HepG2 (cell line): ENCODE results near the gene PMFBP1. TPM values are rescaled to one million over a fixed set of nuclear protein-coding genes. Genes with fewer than 3 reads are reported as not detected.
A peak's percentile ranks its signal among the peaks of the same experiment; 100 is the strongest.

Experiments
- EHMT2 ChIP-seq: fragments of 200-600 bp; sonication (generic); IDR thresholded peaks from 2 replicates; pipeline ENCODE4 v1.7.0; 2017; ENCODE audit warnings: antibody characterized with exemption, low read depth, low read length, borderline replicate concordance
- HMG20B ChIP-seq: conservative IDR thresholded peaks from 2 replicates; pipeline ENCODE4 v1.6.1; 2016; ENCODE audit warnings: missing genetic modification reagents, missing compliant biosample characterization
- IRF2 ChIP-seq: IDR thresholded peaks from 2 replicates; pipeline ENCODE4 v1.6.1; 2018; ENCODE audit warnings: missing genetic modification reagents, missing compliant biosample characterization
- NFATC3 ChIP-seq: sonication (generic); formaldehyde crosslinking; IDR thresholded peaks from 2 replicates; pipeline ENCODE4 v1.5.1; 2020; ENCODE audit warnings: mild to moderate bottlenecking, missing genetic modification reagents
- RAD21 ChIP-seq: fragments of 450-650 bp; formaldehyde crosslinking; IDR thresholded peaks from 2 replicates; pipeline ENCODE4 v1.5.0; 2020; ENCODE audit warnings: mild to moderate bottlenecking
- STAT5B ChIP-seq: sonication (generic); formaldehyde crosslinking; IDR thresholded peaks from 2 replicates; pipeline ENCODE4 v1.4.0; 2020; ENCODE audit warnings: missing genetic modification reagents
- ZIK1 ChIP-seq: sonication (generic); formaldehyde crosslinking; IDR thresholded peaks from 2 replicates; pipeline ENCODE4 v1.5.0; 2020; ENCODE audit warnings: mild to moderate bottlenecking, low read depth, missing genetic modification reagents, borderline replicate concordance
- polyA plus RNA-seq, 8 experiments: library from polyadenylated mRNA; depleted of rRNA in 3 of 8; stranded (reverse) in 7 of 8; unstranded in 1 of 8; fragments of >200 nt; fragmentation: Illumina TruSeq in 4 of 8; extraction: Trizol in 4 of 8; gene quantifications; 2 replicates each; pipeline versions ENCODE4 v1.2.1 to v1.2.3, GENCODE V29; 2011 to 2016; ENCODE audit warnings: low read depth in 4 of 8, missing spikeins in 1 of 8, mixed read lengths in 1 of 8; ENCODE audit not compliant: insufficient read depth in 1 of 8
- total RNA-seq, 5 experiments: library from RNA; depleted of rRNA; stranded (reverse); fragments of >200 nt; fragmentation: Illumina TruSeq; extraction: Trizol; gene quantifications; 2 replicates each; pipeline ENCODE4 v1.2.3, GENCODE V29; 2016; ENCODE audit warnings: low read depth in 1 of 5
- TF ChIP-seq, protein P1 (sequence below): sonication (generic); formaldehyde crosslinking; IDR thresholded peaks from 2 replicates; pipeline ENCODE4 v1.9.0; 2021; ENCODE audit warnings: mild to moderate bottlenecking, missing genetic modification reagents
- TF ChIP-seq, protein P2 (sequence below), 2 experiments: sonication (generic) in 1 of 2; formaldehyde crosslinking in 1 of 2; IDR thresholded peaks; 2 replicates each; pipeline versions ENCODE4 v1.4.0 to v1.6.1; 2018 to 2020; ENCODE audit warnings: missing genetic modification reagents in 2 of 2, borderline replicate concordance in 1 of 2, low read depth in 1 of 2, mild to moderate bottlenecking in 1 of 2, missing biosample characterization in 1 of 2
- TF ChIP-seq, protein P3 (sequence below): sonication (generic); formaldehyde crosslinking; IDR thresholded peaks from 2 replicates; pipeline ENCODE4 v1.4.0; 2020; ENCODE audit warnings: missing genetic modification reagents, borderline replicate concordance
- TF ChIP-seq, protein P4 (sequence below): sonication (generic); formaldehyde crosslinking; IDR thresholded peaks from 2 replicates; pipeline ENCODE4 v1.5.0; 2020; ENCODE audit warnings: mild to moderate bottlenecking, missing genetic modification reagents, moderate library complexity
- TF ChIP-seq, protein P5 (sequence below): IDR thresholded peaks from 2 replicates; pipeline ENCODE4 v1.6.1; 2016; ENCODE audit warnings: missing genetic modification reagents, missing compliant biosample characterization

The PMFBP1 gene
- total and polyA plus RNA-seq, 2 of the 13 experiments (the other 11 are each of a cell fraction or from before 2014, with no cell fraction given), result 1.9 to 3.8 TPM

DNA sequence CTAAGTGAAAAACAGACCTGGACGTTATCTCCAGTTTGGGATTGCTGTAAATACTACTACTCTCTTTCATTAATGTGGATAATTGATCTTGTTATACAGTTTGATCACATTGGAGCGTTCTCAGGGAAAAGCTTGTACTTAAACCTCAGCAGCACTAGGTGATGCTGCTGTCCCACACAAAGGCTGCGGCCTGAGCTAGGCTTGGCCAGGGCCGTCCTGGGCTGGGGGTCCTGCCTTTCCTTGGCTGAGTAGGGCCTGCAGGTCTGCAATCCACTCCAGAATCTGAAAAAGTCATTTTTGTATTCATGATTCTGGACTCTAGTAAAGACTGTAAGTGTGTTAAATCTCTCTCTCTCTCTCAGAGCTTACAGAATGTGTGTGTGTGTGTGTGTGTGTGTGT is 23.7 kb upstream of the PMFBP1 start (continued):
- TF ChIP-seq, protein P1, sequence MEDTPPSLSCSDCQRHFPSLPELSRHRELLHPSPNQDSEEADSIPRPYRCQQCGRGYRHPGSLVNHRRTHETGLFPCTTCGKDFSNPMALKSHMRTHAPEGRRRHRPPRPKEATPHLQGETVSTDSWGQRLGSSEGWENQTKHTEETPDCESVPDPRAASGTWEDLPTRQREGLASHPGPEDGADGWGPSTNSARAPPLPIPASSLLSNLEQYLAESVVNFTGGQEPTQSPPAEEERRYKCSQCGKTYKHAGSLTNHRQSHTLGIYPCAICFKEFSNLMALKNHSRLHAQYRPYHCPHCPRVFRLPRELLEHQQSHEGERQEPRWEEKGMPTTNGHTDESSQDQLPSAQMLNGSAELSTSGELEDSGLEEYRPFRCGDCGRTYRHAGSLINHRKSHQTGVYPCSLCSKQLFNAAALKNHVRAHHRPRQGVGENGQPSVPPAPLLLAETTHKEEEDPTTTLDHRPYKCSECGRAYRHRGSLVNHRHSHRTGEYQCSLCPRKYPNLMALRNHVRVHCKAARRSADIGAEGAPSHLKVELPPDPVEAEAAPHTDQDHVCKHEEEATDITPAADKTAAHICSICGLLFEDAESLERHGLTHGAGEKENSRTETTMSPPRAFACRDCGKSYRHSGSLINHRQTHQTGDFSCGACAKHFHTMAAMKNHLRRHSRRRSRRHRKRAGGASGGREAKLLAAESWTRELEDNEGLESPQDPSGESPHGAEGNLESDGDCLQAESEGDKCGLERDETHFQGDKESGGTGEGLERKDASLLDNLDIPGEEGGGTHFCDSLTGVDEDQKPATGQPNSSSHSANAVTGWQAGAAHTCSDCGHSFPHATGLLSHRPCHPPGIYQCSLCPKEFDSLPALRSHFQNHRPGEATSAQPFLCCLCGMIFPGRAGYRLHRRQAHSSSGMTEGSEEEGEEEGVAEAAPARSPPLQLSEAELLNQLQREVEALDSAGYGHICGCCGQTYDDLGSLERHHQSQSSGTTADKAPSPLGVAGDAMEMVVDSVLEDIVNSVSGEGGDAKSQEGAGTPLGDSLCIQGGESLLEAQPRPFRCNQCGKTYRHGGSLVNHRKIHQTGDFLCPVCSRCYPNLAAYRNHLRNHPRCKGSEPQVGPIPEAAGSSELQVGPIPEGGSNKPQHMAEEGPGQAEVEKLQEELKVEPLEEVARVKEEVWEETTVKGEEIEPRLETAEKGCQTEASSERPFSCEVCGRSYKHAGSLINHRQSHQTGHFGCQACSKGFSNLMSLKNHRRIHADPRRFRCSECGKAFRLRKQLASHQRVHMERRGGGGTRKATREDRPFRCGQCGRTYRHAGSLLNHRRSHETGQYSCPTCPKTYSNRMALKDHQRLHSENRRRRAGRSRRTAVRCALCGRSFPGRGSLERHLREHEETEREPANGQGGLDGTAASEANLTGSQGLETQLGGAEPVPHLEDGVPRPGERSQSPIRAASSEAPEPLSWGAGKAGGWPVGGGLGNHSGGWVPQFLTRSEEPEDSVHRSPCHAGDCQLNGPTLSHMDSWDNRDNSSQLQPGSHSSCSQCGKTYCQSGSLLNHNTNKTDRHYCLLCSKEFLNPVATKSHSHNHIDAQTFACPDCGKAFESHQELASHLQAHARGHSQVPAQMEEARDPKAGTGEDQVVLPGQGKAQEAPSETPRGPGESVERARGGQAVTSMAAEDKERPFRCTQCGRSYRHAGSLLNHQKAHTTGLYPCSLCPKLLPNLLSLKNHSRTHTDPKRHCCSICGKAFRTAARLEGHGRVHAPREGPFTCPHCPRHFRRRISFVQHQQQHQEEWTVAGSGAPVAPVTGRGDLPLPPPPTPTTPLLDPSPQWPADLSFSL (CRISPR knock-in tag), result 0 out of 2 replicates have a peak, but pooled peaks have one; percentile 34
- no peak for TF ChIP-seq EHMT2
- TF ChIP-seq HMG20B (CRISPR knock-in tag), result no peak
- peak; percentile 69 for TF ChIP-seq RAD21 (CRISPR knock-in tag)
- TF ChIP-seq, protein P2, sequence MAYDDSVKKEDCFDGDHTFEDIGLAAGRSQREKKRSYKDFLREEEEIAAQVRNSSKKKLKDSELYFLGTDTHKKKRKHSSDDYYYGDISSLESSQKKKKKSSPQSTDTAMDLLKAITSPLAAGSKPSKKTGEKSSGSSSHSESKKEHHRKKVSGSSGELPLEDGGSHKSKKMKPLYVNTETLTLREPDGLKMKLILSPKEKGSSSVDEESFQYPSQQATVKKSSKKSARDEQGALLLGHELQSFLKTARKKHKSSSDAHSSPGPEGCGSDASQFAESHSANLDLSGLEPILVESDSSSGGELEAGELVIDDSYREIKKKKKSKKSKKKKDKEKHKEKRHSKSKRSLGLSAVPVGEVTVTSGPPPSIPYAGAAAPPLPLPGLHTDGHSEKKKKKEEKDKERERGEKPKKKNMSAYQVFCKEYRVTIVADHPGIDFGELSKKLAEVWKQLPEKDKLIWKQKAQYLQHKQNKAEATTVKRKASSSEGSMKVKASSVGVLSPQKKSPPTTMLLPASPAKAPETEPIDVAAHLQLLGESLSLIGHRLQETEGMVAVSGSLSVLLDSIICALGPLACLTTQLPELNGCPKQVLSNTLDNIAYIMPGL (CRISPR knock-in tag; IDR thresholded peaks at IDR 0.05; ENCODE audit: borderline replicate concordance in 1 of 2, low read depth in 1 of 2), result no peak
- TF ChIP-seq IRF2 (CRISPR knock-in tag), result no peak
- TF ChIP-seq, protein P3, sequence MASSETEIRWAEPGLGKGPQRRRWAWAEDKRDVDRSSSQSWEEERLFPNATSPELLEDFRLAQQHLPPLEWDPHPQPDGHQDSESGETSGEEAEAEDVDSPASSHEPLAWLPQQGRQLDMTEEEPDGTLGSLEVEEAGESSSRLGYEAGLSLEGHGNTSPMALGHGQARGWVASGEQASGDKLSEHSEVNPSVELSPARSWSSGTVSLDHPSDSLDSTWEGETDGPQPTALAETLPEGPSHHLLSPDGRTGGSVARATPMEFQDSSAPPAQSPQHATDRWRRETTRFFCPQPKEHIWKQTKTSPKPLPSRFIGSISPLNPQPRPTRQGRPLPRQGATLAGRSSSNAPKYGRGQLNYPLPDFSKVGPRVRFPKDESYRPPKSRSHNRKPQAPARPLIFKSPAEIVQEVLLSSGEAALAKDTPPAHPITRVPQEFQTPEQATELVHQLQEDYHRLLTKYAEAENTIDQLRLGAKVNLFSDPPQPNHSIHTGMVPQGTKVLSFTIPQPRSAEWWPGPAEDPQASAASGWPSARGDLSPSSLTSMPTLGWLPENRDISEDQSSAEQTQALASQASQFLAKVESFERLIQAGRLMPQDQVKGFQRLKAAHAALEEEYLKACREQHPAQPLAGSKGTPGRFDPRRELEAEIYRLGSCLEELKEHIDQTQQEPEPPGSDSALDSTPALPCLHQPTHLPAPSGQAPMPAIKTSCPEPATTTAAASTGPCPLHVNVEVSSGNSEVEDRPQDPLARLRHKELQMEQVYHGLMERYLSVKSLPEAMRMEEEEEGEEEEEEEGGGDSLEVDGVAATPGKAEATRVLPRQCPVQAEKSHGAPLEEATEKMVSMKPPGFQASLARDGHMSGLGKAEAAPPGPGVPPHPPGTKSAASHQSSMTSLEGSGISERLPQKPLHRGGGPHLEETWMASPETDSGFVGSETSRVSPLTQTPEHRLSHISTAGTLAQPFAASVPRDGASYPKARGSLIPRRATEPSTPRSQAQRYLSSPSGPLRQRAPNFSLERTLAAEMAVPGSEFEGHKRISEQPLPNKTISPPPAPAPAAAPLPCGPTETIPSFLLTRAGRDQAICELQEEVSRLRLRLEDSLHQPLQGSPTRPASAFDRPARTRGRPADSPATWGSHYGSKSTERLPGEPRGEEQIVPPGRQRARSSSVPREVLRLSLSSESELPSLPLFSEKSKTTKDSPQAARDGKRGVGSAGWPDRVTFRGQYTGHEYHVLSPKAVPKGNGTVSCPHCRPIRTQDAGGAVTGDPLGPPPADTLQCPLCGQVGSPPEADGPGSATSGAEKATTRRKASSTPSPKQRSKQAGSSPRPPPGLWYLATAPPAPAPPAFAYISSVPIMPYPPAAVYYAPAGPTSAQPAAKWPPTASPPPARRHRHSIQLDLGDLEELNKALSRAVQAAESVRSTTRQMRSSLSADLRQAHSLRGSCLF (CRISPR knock-in tag), result no peak
- no peak for TF ChIP-seq NFATC3 (CRISPR knock-in tag)
- TF ChIP-seq, protein P4, sequence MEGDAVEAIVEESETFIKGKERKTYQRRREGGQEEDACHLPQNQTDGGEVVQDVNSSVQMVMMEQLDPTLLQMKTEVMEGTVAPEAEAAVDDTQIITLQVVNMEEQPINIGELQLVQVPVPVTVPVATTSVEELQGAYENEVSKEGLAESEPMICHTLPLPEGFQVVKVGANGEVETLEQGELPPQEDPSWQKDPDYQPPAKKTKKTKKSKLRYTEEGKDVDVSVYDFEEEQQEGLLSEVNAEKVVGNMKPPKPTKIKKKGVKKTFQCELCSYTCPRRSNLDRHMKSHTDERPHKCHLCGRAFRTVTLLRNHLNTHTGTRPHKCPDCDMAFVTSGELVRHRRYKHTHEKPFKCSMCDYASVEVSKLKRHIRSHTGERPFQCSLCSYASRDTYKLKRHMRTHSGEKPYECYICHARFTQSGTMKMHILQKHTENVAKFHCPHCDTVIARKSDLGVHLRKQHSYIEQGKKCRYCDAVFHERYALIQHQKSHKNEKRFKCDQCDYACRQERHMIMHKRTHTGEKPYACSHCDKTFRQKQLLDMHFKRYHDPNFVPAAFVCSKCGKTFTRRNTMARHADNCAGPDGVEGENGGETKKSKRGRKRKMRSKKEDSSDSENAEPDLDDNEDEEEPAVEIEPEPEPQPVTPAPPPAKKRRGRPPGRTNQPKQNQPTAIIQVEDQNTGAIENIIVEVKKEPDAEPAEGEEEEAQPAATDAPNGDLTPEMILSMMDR (CRISPR knock-in tag), result peak; percentile 82
- TF ChIP-seq, protein P5, sequence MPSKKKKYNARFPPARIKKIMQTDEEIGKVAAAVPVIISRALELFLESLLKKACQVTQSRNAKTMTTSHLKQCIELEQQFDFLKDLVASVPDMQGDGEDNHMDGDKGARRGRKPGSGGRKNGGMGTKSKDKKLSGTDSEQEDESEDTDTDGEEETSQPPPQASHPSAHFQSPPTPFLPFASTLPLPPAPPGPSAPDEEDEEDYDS (CRISPR knock-in tag), result no peak
- no peak for TF ChIP-seq STAT5B (CRISPR knock-in tag)
- TF ChIP-seq ZIK1 (CRISPR knock-in tag), result no peak
